Left ventricle myocardium inferior (tissue), 1 donor: ENCODE results near the gene RUBCNL. TPM values are rescaled to one million over a fixed set of nuclear protein-coding genes. Genes with fewer than 3 reads are reported as not detected.
"Not testable (repeated sequence)": the region's sequence is repeated elsewhere in the genome, so short reads cannot be mapped to it uniquely, and the experiment has no call there.

Experiments
- DNase-seq: peaks from one replicate; pipeline ENCODE4 v3.0.0-alpha.2; 2020
- H3K27ac ChIP-seq: fragments of 200-600 bp; replicated peaks from 2 replicates; pipeline ENCODE4 v1.8.0; 2021
- H3K27me3 ChIP-seq: fragments of 200-600 bp; 2 replicates; pipeline ENCODE4 v1.8.0; 2021; ENCODE audit warnings: low read depth
- H3K36me3 ChIP-seq: fragments of 200-600 bp; 2 replicates; pipeline ENCODE4 v1.8.0; 2021
- H3K4me1 ChIP-seq: fragments of 200-600 bp; 2 replicates; pipeline ENCODE4 v1.8.0; 2021
- H3K4me3 ChIP-seq: fragments of 200-600 bp; 2 replicates; pipeline ENCODE4 v1.8.0; 2021; ENCODE audit warnings: mild to moderate bottlenecking, moderate library complexity
- H3K9me3 ChIP-seq: fragments of 200-600 bp; replicated peaks from 2 replicates; pipeline ENCODE4 v1.8.0; 2021
- CTCF ChIP-seq: fragments of 200-600 bp; IDR thresholded peaks from 2 replicates; pipeline ENCODE4 v1.8.0; 2021; ENCODE audit warnings: antibody characterized with exemption, mild to moderate bottlenecking, borderline replicate concordance
- intact Hi-C: fragments of 100-400 bp; cut with micrococcal nuclease; formaldehyde crosslinking; loops from one replicate; pipeline ENCODE4 v1.11.0; 2022
- total RNA-seq: library from RNA; stranded (reverse); fragmentation: NEBNext Ultra II Directional; extraction: Animal tissue kit (Norgen Biotek cat#: 25700); gene quantifications from one replicate; pipeline ENCODE4 v1.2.1, GENCODE V29; 2021
- donor health status: DM: no; HTN: yes; CAD: no; lungs with severe emphysema.

Gene RUBCNL
- total RNA-seq, 1 donor from 2014 or later = 0.38 TPM

GRCh38 chr13:46373623-46374022 lies 13.4 kb downstream of the RUBCNL start:
- intact Hi-C loops = no loop called here
- Histone ChIP-seq H3K27ac (no peak overlapping the region), H3K4me3 (no peak overlapping the region), H3K27me3 (peaks cover 6% of the 10 kb centered on the region), H3K36me3 (no peaks in the 10 kb centered on the region), H3K9me3 (no peaks in the 10 kb centered on the region), H3K4me1 (no peaks in the 10 kb centered on the region)
- TF ChIP-seq CTCF = no peak
- DNase-seq = no peak

- H3K4me1 ChIP-seq, H3K4me3 ChIP-seq, H3K27me3 ChIP-seq, H3K36me3 ChIP-seq, H3K27ac ChIP-seq, intact Hi-C loops, DNase-seq, H3K9me3 ChIP-seq: not testable (repeated sequence)
Measured at GRCh38 chr13:46372938-46373337, 14.1 kb downstream of the RUBCNL start.

- intact Hi-C loops = no loop called here
- Histone ChIP-seq H3K36me3 (no peaks in the 10 kb centered on the region), H3K4me1 (no peaks in the 10 kb centered on the region), H3K27ac (no peak overlapping the region), H3K9me3 (no peaks in the 10 kb centered on the region), H3K27me3 (peaks cover 6% of the 10 kb centered on the region), H3K4me3 (no peak overlapping the region)
- no peak for DNase-seq
- TF ChIP-seq CTCF = no peak
Measured at GRCh38 chr13:46372071-46372470, 15.0 kb downstream of the RUBCNL start.

- DNase-seq = no peak
- no peak for TF ChIP-seq CTCF
- no peaks in the 10 kb centered on the region for H3K9me3 ChIP-seq
- H3K27ac ChIP-seq = no peak overlapping the region
- H3K4me3 ChIP-seq = no peak overlapping the region
- intact Hi-C loops = no loop called here
- peaks cover 23% of the 10 kb centered on the region for H3K27me3 ChIP-seq
- no peaks in the 10 kb centered on the region for H3K36me3 ChIP-seq
- H3K4me1 ChIP-seq = no peaks in the 10 kb centered on the region
Measured at GRCh38 chr13:46369506-46370277, 17.4 kb downstream of the RUBCNL start.

- Histone ChIP-seq H3K4me3 (no peak overlapping the region), H3K9me3 (no peaks in the 10 kb centered on the region), H3K27me3 (peaks cover 23% of the 10 kb centered on the region), H3K36me3 (no peaks in the 10 kb centered on the region), H3K27ac (no peak overlapping the region), H3K4me1 (no peaks in the 10 kb centered on the region)
- TF ChIP-seq CTCF = no peak
- DNase-seq = no peak
- intact Hi-C loops = no loop called here
Measured at GRCh38 chr13:46367617-46368327, 19.3 kb downstream of the RUBCNL start.
